H9 (cell line): ENCODE results near the gene IPO11. TPM values are rescaled to one million over a fixed set of nuclear protein-coding genes. Genes with fewer than 3 reads are reported as not detected.

Experiments used
- DNase-seq: peaks from one replicate; pipeline ENCODE4 v3.0.0-alpha.2; 2017
- H2AFZ ChIP-seq: one replicate; pipeline ENCODE4 v1.6.1; 2013; ENCODE audit warnings: mild to moderate bottlenecking, low read length, control low read depth, moderate library complexity
- H2AK5ac ChIP-seq: 2 replicates; pipeline ENCODE4 v1.6.1; 2013; ENCODE audit warnings: low read length, control low read depth, mixed read lengths; ENCODE audit not compliant: insufficient read length
- H2BK120ac ChIP-seq: one replicate; pipeline ENCODE4 v1.6.1; 2013; ENCODE audit warnings: low read depth, mild to moderate bottlenecking, low read length, control low read depth, inconsistent platforms; ENCODE audit not compliant: poor library complexity, severe bottlenecking
- H2BK12ac ChIP-seq: 2 replicates; pipeline ENCODE4 v1.6.1; 2013; ENCODE audit warnings: low read length, control low read depth, mixed read lengths, low read depth; ENCODE audit not compliant: insufficient read length
- H2BK15ac ChIP-seq: 2 replicates; pipeline ENCODE4 v1.6.1; 2013; ENCODE audit warnings: low read depth, low read length, control low read depth
- H2BK20ac ChIP-seq: one replicate; pipeline ENCODE4 v1.6.1; 2013; ENCODE audit warnings: low read depth, mild to moderate bottlenecking, low read length, control low read depth, inconsistent platforms; ENCODE audit not compliant: poor library complexity, severe bottlenecking
- H2BK5ac ChIP-seq: 2 replicates; pipeline ENCODE4 v1.6.1; 2013; ENCODE audit warnings: low read length, control low read depth, mixed read lengths; ENCODE audit not compliant: insufficient read length
- H3K14ac ChIP-seq: 2 replicates; pipeline ENCODE4 v1.6.1; 2013; ENCODE audit warnings: low read length, control low read depth; ENCODE audit not compliant: insufficient read depth
- H3K18ac ChIP-seq: 2 replicates; pipeline ENCODE4 v1.6.1; 2013; ENCODE audit warnings: low read depth, mild to moderate bottlenecking, mixed read lengths, low read length, control low read depth; ENCODE audit not compliant: insufficient read length
- H3K23ac ChIP-seq: 2 replicates; pipeline ENCODE4 v1.6.1; 2013; ENCODE audit warnings: low read length, control low read depth, mixed read lengths, low read depth; ENCODE audit not compliant: insufficient read length
- H3K23me2 ChIP-seq: 2 replicates; pipeline ENCODE4 v1.6.1; 2013; ENCODE audit warnings: low read depth, mild to moderate bottlenecking, mixed read lengths, low read length, control low read depth; ENCODE audit not compliant: insufficient read length, poor library complexity, severe bottlenecking
- H3K27ac ChIP-seq: 2 replicates; pipeline ENCODE4 v1.5.1; 2013; ENCODE audit warnings: low read length, control low read depth, mixed read lengths, low read depth; ENCODE audit not compliant: insufficient read length
- H3K27me3 ChIP-seq: 2 replicates; pipeline ENCODE4 v1.6.1; 2013; ENCODE audit warnings: low read length, control low read depth, inconsistent platforms; ENCODE audit not compliant: insufficient read depth
- H3K4ac ChIP-seq: 2 replicates; pipeline ENCODE4 v1.6.1; 2013; ENCODE audit warnings: low read depth, mild to moderate bottlenecking, control low read depth, inconsistent platforms, low read length, moderate library complexity
- H3K4me1 ChIP-seq: 2 replicates; pipeline ENCODE4 v1.6.1; 2013; ENCODE audit warnings: low read length, control low read depth, inconsistent platforms; ENCODE audit not compliant: insufficient read depth
- H3K4me2 ChIP-seq: 2 replicates; pipeline ENCODE4 v1.6.1; 2013; ENCODE audit warnings: low read length, control low read depth, mixed read lengths; ENCODE audit not compliant: insufficient read length, insufficient read depth
- H3K56ac ChIP-seq: 2 replicates; pipeline ENCODE4 v1.6.1; 2013; ENCODE audit warnings: low read depth, mild to moderate bottlenecking, mixed read lengths, low read length, control low read depth; ENCODE audit not compliant: insufficient read length
- H3K79me1 ChIP-seq: 2 replicates; pipeline ENCODE4 v1.6.1; 2013; ENCODE audit warnings: low read depth, mild to moderate bottlenecking, moderate library complexity, low read length, control low read depth, inconsistent platforms; ENCODE audit not compliant: insufficient read depth, poor library complexity, severe bottlenecking
- H3K79me2 ChIP-seq: 2 replicates; pipeline ENCODE4 v1.6.1; 2013; ENCODE audit warnings: low read length, control low read depth, inconsistent platforms; ENCODE audit not compliant: insufficient read depth
- H3K9ac ChIP-seq: 2 replicates; pipeline ENCODE4 v1.6.1; 2013; ENCODE audit warnings: low read length, control low read depth, mixed read lengths; ENCODE audit not compliant: insufficient read length; ENCODE audit errors: extremely low read depth
- H3K9me3 ChIP-seq: one replicate; pipeline ENCODE4 v1.6.1; 2013; ENCODE audit warnings: low read depth, low read length, inconsistent platforms; ENCODE audit not compliant: control insufficient read depth
- H3T11ph ChIP-seq: one replicate; pipeline ENCODE4 v1.6.1; 2013; ENCODE audit warnings: mild to moderate bottlenecking, low read length, control low read depth, inconsistent platforms
- H4K20me1 ChIP-seq: one replicate; pipeline ENCODE4 v1.6.1; 2013; ENCODE audit not compliant: control insufficient read depth, insufficient read length, insufficient read depth
- H4K5ac ChIP-seq: 2 replicates; pipeline ENCODE4 v1.6.1; 2013; ENCODE audit warnings: low read depth, mild to moderate bottlenecking, mixed read lengths, low read length, control low read depth; ENCODE audit not compliant: insufficient read length
- H4K8ac ChIP-seq: replicated peaks from 2 replicates; pipeline ENCODE4 v1.6.1; 2013; ENCODE audit warnings: low read length, control low read depth, mixed read lengths, low read depth; ENCODE audit not compliant: insufficient read length
- H4K91ac ChIP-seq: 2 replicates; pipeline ENCODE4 v1.6.1; 2013; ENCODE audit warnings: low read depth, mild to moderate bottlenecking, moderate library complexity, mixed read lengths, low read length, control low read depth; ENCODE audit not compliant: insufficient read length
- H3K27ac Mint-ChIP-seq, 3 experiments: 2 replicates in 2 of 3; 3 replicates in 1 of 3; pipeline ENCODE4 v1.8.0; 2020 to 2021; ENCODE audit warnings: mixed read lengths in 3 of 3, mild to moderate bottlenecking in 1 of 3, moderate library complexity in 1 of 3
- H3K27me3 Mint-ChIP-seq: 2 replicates; pipeline ENCODE4 v1.8.0; 2021; ENCODE audit warnings: low read depth, mild to moderate bottlenecking, moderate library complexity, mixed read lengths
- H3K36me3 Mint-ChIP-seq, 3 experiments: 2 replicates in 2 of 3; 3 replicates in 1 of 3; pipeline ENCODE4 v1.8.0; 2020 to 2021; ENCODE audit warnings: low read depth in 3 of 3, mixed read lengths in 3 of 3; ENCODE audit not compliant: insufficient read depth in 1 of 3
- H3K4me1 Mint-ChIP-seq, 2 experiments: 2 replicates each; pipeline ENCODE4 v1.8.0; 2020; ENCODE audit warnings: mixed read lengths in 2 of 2
- H3K4me3 Mint-ChIP-seq, 2 experiments: 2 replicates in 1 of 2; 3 replicates in 1 of 2; pipeline ENCODE4 v1.8.0; 2020 to 2021; ENCODE audit warnings: mild to moderate bottlenecking in 2 of 2, mixed read lengths in 2 of 2, moderate library complexity in 1 of 2
- H3K9me3 Mint-ChIP-seq, 2 experiments: 2 replicates in 1 of 2; 3 replicates in 1 of 2; pipeline ENCODE4 v1.8.0; 2020; ENCODE audit warnings: mild to moderate bottlenecking in 2 of 2, mixed read lengths in 2 of 2, moderate library complexity in 1 of 2
- CTCF ChIP-seq: fragments of 200-600 bp; sonication (generic); conservative IDR thresholded peaks from 3 replicates; pipeline ENCODE4 v1.8.0; 2021; ENCODE audit warnings: antibody characterized with exemption, mild to moderate bottlenecking
- WGBS: extraction: QIAGEN DNeasy Blood & Tissue Kit; methylation state at CpG from one replicate; pipeline ENCODE4 v1.1.7; 2013; ENCODE audit warnings: missing lambda C conversion rate, low lambda C conversion rate, mixed read lengths; ENCODE audit not compliant: insufficient read length; ENCODE audit errors: extremely low coverage; 5-methylcytosine and 5-hydroxymethylcytosine counted together
- total RNA-seq: library from RNA; stranded (reverse); gene quantifications from 2 replicates; pipeline ENCODE4 v1.2.1, GENCODE V29; 2021

The IPO11 gene
- total RNA-seq, 1 experiment from 2014 or later = 63.0 TPM

GRCh38 chr5:62661126-62661525 is 248.6 kb downstream of the IPO11 start:
- Mint-ChIP-seq H3K36me3 (peaks cover 0 to 7% (median 2%) of the 10 kb centered on the region in 3 experiments; a peak in 4 of 7 replicates), H3K4me1 (no peaks in the 10 kb centered on the region), H3K27ac (no peak overlapping the region; a peak in 2 of 7 replicates), H3K4me3 (no peak overlapping the region), H3K9me3 (peaks cover 11 to 17% of the 10 kb centered on the region in 2 experiments), H3K27me3 (no peaks in the 10 kb centered on the region; the same call in 1 of the 2 replicates)
- Histone ChIP-seq H2AK5ac (no peak overlapping the region), H4K5ac (no peak overlapping the region), H3K79me1 (no peaks in the 10 kb centered on the region), H4K20me1 (no peaks in the 10 kb centered on the region), H3K56ac (no peak overlapping the region), H2AFZ (no peak overlapping the region), H2BK120ac (no peak overlapping the region), H3K4me2 (no peak overlapping the region), H3K23me2 (no peaks in the 10 kb centered on the region), H3K27ac (no peak overlapping the region), H3K4ac (no peak overlapping the region), H3K27me3 (no peaks in the 10 kb centered on the region), H2BK5ac (no peak overlapping the region), H2BK20ac (no peak overlapping the region), H3K9ac (no peak overlapping the region), H2BK12ac (no peak overlapping the region), H3K79me2 (no peaks in the 10 kb centered on the region), H3T11ph (no peak overlapping the region), H2BK15ac (no peak overlapping the region), H3K23ac (no peak overlapping the region), H3K4me1 (no peaks in the 10 kb centered on the region), H4K91ac (no peak overlapping the region), H3K18ac (no peak overlapping the region), H3K14ac (no peak overlapping the region), H4K8ac (no peak overlapping the region), H3K9me3 (no peaks in the 10 kb centered on the region)
- no CpG with 5 or more reads among the region's 8 CpGs for WGBS
- peak; percentile 20; the same call in 1 of the 3 replicates for TF ChIP-seq CTCF
- peak; percentile 36 for DNase-seq
